GM19035 (cell line): Measurements from ENCODE around the gene UBE2J2.

Source experiments
- ATAC-seq: cut with Tn5 transposase; IDR thresholded peaks from one replicate; pipeline ENCODE4 v1.9.1; 2021; ENCODE audit not compliant: unreplicated experiment

UBE2J2 gene

GRCh38 chr1:1241588-1242219 lies 31.9 kb downstream of the UBE2J2 start:
- ATAC-seq = no peak

- no peak for ATAC-seq
These were observed 32.6 kb downstream of the UBE2J2 start for GRCh38 chr1:1240822-1241587.

- ATAC-seq = no peak
These were observed 33.3 kb downstream of the UBE2J2 start for GRCh38 chr1:1240348-1240732.

- ATAC-seq = no peak
These were observed 33.9 kb downstream of the UBE2J2 start for GRCh38 chr1:1239614-1240347.

GRCh38 chr1:1239227-1239613 lies 34.4 kb downstream of the UBE2J2 start:
- ATAC-seq = no peak

GRCh38 chr1:1238702-1239178 lies 34.9 kb downstream of the UBE2J2 start:
- no peak for ATAC-seq

- no peak for ATAC-seq
These were observed 35.6 kb downstream of the UBE2J2 start for GRCh38 chr1:1237874-1238701.

GRCh38 chr1:1236945-1237873 lies 36.4 kb downstream of the UBE2J2 start:
- ATAC-seq = no peak

- no peak for ATAC-seq
These were observed 37.4 kb downstream of the UBE2J2 start for GRCh38 chr1:1236176-1236763.

- no peak for ATAC-seq
These were observed 38.5 kb downstream of the UBE2J2 start for GRCh38 chr1:1235016-1235744.

GRCh38 chr1:1234180-1234808 lies 39.4 kb downstream of the UBE2J2 start:
- ATAC-seq = no peak

GRCh38 chr1:1233567-1233892 lies 40.1 kb downstream of the UBE2J2 start:
- no peak for ATAC-seq

- ATAC-seq = no peak
These were observed 40.7 kb downstream of the UBE2J2 start for GRCh38 chr1:1232796-1233566.

GRCh38 chr1:1232208-1232795 lies 41.4 kb downstream of the UBE2J2 start, which contains the start of gene B3GALT6:
TSS of gene B3GALT6 (plus strand) at chr1:1232237. CDS start at chr1:1232279, 42 bp downstream.
- no peak for ATAC-seq

- ATAC-seq = peak; percentile 88
These were observed 42.0 kb downstream of the UBE2J2 start, which contains the start of gene SDF4 for GRCh38 chr1:1231400-1232207. TSS of gene SDF4 (minus strand) at chr1:1232001. CDS start at chr1:1228772, 3,229 bp downstream.

GRCh38 chr1:1230656-1231399 lies 42.8 kb downstream of the UBE2J2 start:
- ATAC-seq = no peak
